PC-9 (cell line): ENCODE data around the gene PATJ.

ENCODE experiments used
- CTCF ChIP-seq: fragments of 200-600 bp; sonication (generic); conservative IDR thresholded peaks from 2 replicates; pipeline ENCODE4 v1.6.1; 2017; ENCODE audit warnings: mixed run types, antibody characterized with exemption, mild to moderate bottlenecking, moderate library complexity
- EZH2 ChIP-seq: fragments of 200-600 bp; sonication (generic); IDR thresholded peaks from 2 replicates; pipeline ENCODE4 v1.8.0; 2017; ENCODE audit warnings: antibody characterized with exemption, low read depth

- TF ChIP-seq CTCF, result no peak
- TF ChIP-seq EZH2, result no peak
These were observed 32.4 kb upstream of the PATJ start for GRCh38 chr1:61709908-61710289.
